Astrocyte (in vitro differentiated cells and primary cell): ENCODE data around the gene ADGRG7.

Experiments
- EZH2 ChIP-seq: IDR thresholded peaks from 2 replicates; pipeline ENCODE4 v1.6.1; 2012; ENCODE audit warnings: mild to moderate bottlenecking, low read length, inconsistent platforms; ENCODE audit not compliant: insufficient read depth
- TF ChIP-seq, protein P1 (sequence below): IDR thresholded peaks from 2 replicates; pipeline ENCODE4 v1.5.1; 2011; ENCODE audit warnings: low read depth, mild to moderate bottlenecking, inconsistent platforms, low read length, moderate library complexity; ENCODE audit not compliant: insufficient read depth

DNA sequence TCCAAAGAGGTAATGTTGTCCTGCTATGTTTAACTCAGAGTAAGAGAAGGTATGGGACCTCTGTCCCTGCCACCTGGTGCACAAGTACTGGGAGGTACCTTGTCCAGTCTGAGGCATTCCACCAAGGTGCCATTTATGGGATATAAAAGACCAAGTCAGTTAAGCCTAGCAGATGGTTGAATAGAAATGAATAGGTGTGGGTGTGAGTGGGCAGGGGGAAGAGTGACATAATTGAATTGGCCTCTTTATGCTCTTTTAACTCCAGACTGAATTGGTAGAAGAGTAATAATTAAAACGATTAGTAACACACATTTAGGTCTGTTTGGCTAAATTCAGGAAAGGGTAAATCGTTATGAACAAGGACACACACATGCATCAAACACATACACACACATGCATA lies 562 bp downstream of the ADGRG7 start:
- TF ChIP-seq, protein P1, sequence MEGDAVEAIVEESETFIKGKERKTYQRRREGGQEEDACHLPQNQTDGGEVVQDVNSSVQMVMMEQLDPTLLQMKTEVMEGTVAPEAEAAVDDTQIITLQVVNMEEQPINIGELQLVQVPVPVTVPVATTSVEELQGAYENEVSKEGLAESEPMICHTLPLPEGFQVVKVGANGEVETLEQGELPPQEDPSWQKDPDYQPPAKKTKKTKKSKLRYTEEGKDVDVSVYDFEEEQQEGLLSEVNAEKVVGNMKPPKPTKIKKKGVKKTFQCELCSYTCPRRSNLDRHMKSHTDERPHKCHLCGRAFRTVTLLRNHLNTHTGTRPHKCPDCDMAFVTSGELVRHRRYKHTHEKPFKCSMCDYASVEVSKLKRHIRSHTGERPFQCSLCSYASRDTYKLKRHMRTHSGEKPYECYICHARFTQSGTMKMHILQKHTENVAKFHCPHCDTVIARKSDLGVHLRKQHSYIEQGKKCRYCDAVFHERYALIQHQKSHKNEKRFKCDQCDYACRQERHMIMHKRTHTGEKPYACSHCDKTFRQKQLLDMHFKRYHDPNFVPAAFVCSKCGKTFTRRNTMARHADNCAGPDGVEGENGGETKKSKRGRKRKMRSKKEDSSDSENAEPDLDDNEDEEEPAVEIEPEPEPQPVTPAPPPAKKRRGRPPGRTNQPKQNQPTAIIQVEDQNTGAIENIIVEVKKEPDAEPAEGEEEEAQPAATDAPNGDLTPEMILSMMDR, result no peak
- TF ChIP-seq EZH2, result no peak
